Coronary artery (tissue), 2 donors: Measurements from ENCODE around the gene TAF5L.

Experiments used
- DNase-seq: peaks from one replicate; pipeline ENCODE4 v3.0.0-alpha.2; 2017; ENCODE audit warnings: low spot score
- H3K27ac ChIP-seq, 2 donors: fragments of 200-600 bp; sonication (generic); one replicate each; pipeline ENCODE4 v1.5.1; 2016 to 2019
- H3K4me3 ChIP-seq: fragments of 200-600 bp; sonication (generic); 2 replicates; pipeline ENCODE4 v1.5.1; 2016; ENCODE audit warnings: mild to moderate bottlenecking, moderate library complexity
- TF ChIP-seq, protein P1 (sequence below): fragments of 200-600 bp; sonication (generic); IDR thresholded peaks from one replicate; pipeline ENCODE4 v1.5.1; 2019; ENCODE audit warnings: antibody characterized with exemption

TAF5L gene

DNA sequence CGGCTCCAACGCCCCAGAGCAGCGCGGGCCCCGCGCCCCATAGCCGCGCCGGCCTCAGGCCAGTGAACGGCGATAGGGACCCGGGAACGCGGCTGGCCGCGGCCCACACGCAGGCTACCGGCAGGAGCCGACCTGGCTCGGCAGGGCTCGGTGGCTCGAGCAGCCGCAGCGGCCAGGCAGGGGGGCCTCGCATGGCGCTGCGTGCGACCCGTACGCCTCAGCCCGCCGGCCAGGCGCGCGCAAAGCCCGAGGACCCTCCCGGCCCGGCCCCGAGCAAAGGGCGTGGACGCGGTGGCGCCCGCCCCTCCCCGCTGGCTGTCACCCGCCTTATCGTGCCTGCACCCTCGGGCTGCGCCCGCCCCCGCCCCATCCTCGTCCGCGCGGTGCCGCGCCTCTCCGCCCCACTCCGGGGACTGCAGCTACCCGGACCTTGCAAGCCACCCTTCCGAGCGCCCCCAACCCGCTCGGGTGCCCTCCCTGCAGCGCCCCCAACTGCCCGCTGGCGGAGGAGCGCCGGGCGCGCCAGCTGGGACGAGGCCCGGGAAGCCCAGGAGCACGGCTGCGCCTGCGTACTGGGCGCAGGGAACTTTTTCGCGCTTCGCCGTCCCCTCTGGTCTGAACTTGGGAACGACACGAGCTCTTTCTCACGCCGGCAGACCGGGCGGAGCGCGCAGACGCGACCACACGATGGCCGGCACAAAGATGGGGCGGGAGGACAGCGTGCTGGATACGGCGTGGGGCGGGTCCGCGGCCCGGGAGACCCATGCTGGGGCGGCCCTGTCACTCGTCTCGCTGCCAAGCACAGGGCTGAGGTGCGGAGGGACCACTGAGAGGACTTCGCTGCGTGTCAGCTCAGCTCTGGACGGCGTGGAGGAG, 67.2 kb downstream of the TAF5L start, which contains the start of gene ABCB10:
Gene ABCB10 (minus strand): TSS at position 248 of the 876 bp plus-strand sequence. CDS start 55 bp downstream, at position 193.
- TF ChIP-seq, protein P1, sequence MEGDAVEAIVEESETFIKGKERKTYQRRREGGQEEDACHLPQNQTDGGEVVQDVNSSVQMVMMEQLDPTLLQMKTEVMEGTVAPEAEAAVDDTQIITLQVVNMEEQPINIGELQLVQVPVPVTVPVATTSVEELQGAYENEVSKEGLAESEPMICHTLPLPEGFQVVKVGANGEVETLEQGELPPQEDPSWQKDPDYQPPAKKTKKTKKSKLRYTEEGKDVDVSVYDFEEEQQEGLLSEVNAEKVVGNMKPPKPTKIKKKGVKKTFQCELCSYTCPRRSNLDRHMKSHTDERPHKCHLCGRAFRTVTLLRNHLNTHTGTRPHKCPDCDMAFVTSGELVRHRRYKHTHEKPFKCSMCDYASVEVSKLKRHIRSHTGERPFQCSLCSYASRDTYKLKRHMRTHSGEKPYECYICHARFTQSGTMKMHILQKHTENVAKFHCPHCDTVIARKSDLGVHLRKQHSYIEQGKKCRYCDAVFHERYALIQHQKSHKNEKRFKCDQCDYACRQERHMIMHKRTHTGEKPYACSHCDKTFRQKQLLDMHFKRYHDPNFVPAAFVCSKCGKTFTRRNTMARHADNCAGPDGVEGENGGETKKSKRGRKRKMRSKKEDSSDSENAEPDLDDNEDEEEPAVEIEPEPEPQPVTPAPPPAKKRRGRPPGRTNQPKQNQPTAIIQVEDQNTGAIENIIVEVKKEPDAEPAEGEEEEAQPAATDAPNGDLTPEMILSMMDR = peak; percentile 78

DNA sequence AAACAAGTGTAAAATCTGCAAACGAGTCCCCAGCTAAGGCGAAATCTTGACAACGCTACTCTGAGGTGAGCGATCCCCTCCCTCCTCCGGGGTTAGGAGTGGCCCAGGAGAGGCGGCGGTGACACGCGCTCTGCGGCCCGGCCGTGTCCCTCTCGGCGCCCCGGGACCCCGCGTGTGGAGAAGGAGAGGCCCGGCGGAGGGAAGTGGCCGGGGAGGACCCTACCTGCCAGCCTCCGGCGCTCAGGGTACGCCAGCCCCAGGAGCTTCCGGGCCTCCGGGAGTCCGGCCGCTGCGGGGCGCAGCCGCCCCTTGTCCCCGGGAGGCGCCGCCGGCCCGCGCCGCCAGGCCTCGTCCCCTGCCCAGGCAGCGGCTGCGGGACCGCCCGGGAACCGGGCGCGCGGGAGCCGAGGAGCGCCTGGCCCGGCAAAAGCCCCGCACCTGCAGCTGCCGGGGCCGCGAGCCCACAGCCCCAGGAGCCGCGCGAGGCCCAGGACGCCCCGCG, 68.0 kb downstream of the TAF5L start:
- peak overlapping the region; percentile 97 for H3K4me3 ChIP-seq
- DNase-seq = no peak
- H3K27ac ChIP-seq = peak overlapping the region; percentile 83 to 98
- TF ChIP-seq, protein P1 = no peak

More for the DNA sequence above, 67.2 kb downstream of the TAF5L start, which contains the start of gene ABCB10:
- peak; percentile 97 for DNase-seq
- peak within 1 kb of the TSS; percentile 97 for H3K4me3 ChIP-seq
- peak within 1 kb of the TSS; percentile 83 to 98 for H3K27ac ChIP-seq

GRCh38 chr1:229557200-229557850, 68.6 kb downstream of the TAF5L start:
- H3K27ac ChIP-seq = peak overlapping the region; percentile 83 to 98
- peak overlapping the region; percentile 97 for H3K4me3 ChIP-seq
- TF ChIP-seq, protein P1 = no peak
- DNase-seq = no peak

GRCh38 chr1:229554886-229555621, 70.9 kb downstream of the TAF5L start:
- no peak overlapping the region for H3K27ac ChIP-seq
- H3K4me3 ChIP-seq = no peak overlapping the region
- TF ChIP-seq, protein P1 = no peak
- DNase-seq = no peak

GRCh38 chr1:229553621-229554130, 72.2 kb downstream of the TAF5L start:
- DNase-seq = no peak
- Histone ChIP-seq H3K27ac (no peak overlapping the region), H3K4me3 (no peak overlapping the region)
- TF ChIP-seq, protein P1 = no peak

DNA sequence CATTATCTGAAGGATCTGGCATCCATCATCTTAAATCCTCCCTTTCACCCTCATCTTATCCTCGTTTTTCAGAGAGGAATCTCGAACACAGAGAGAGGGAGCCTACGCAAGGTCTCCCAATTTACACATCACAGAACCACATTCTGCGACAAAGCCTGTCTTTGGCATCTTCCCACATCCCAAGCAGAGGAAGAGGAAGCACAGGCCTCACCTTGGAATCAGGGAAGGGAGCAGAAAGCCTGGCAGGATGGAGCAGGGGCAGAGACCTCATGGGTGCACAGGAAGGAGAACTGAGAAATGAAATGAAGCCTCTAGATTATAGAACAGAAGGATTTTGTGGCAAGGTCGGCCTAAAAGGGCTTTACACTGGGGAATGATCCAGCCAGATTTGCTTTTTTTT, 73.2 kb downstream of the TAF5L start:
- H3K4me3 ChIP-seq = no peak overlapping the region
- no peak for DNase-seq
- TF ChIP-seq, protein P1 = no peak
- H3K27ac ChIP-seq = peak overlapping the region in 1 of 2 donors; percentile 30
